Effector memory CD4-positive, alpha-beta T cell (primary cell): Measurements from ENCODE around the gene TLX2.
"Not testable (repeated sequence)": the region's sequence is repeated elsewhere in the genome, so short reads cannot be mapped to it uniquely, and the experiment has no call there.

Experiments used
- DNase-seq, 3 donors: peaks; one replicate each; pipeline ENCODE4 v3.0.0-alpha.2; 2020
- H3K27ac ChIP-seq: 2 replicates; pipeline ENCODE4 v1.7.0; 2013; ENCODE audit warnings: mild to moderate bottlenecking, low read length, moderate library complexity; ENCODE audit not compliant: insufficient read depth, poor library complexity, severe bottlenecking
- H3K27me3 ChIP-seq: replicated peaks from 2 replicates; pipeline ENCODE4 v1.7.0; 2013; ENCODE audit warnings: mild to moderate bottlenecking, low read length; ENCODE audit not compliant: insufficient read depth, control insufficient read depth, poor library complexity, severe bottlenecking
- H3K36me3 ChIP-seq: 2 replicates; pipeline ENCODE4 v1.7.0; 2013; ENCODE audit warnings: mild to moderate bottlenecking, low read length, moderate library complexity; ENCODE audit not compliant: control insufficient read depth, insufficient read depth
- H3K4me1 ChIP-seq: 2 replicates; pipeline ENCODE4 v1.7.0; 2013; ENCODE audit warnings: low read length, mild to moderate bottlenecking; ENCODE audit not compliant: control insufficient read depth, insufficient read depth, poor library complexity, severe bottlenecking
- H3K4me3 ChIP-seq: 2 replicates; pipeline ENCODE4 v1.7.0; 2013; ENCODE audit warnings: low read length, low read depth, mild to moderate bottlenecking; ENCODE audit not compliant: insufficient read depth, poor library complexity, severe bottlenecking
- H3K9me3 ChIP-seq: 2 replicates; pipeline ENCODE4 v1.7.0; 2013; ENCODE audit warnings: mild to moderate bottlenecking, low read length, moderate library complexity; ENCODE audit not compliant: control insufficient read depth

Gene TLX2

DNA sequence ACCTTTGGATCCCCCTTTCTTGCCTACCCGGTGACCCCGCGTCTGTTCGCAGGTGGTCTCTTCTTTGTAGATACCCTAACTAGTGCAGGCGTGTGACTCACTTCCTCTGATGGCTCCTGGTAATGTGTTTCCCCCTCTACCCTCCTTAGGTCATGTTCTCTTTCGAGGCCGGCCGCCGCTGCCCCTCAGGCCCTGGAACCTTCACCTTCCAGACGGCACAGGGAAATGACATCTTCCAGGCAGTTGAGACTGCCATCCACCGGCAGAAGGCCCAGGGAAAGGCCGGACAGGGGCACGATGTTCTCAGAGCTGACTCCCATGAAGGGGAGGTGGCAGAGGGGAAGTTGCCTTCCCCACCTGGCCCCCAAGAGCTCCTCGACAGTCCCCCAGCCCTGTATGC, 41.9 kb downstream of the TLX2 start:
- peaks cover 19% of the 10 kb centered on the region for H3K4me1 ChIP-seq
- H3K4me3 ChIP-seq, result no peak overlapping the region

GRCh38 chr2:74556831-74557370, 42.7 kb downstream of the TLX2 start:
- no peak for DNase-seq
- H3K4me3 ChIP-seq, result no peak overlapping the region
- peaks cover 9% of the 10 kb centered on the region for H3K36me3 ChIP-seq
- peaks cover 19% of the 10 kb centered on the region for H3K4me1 ChIP-seq
- no peak overlapping the region for H3K27ac ChIP-seq
- H3K9me3 ChIP-seq, result no peaks in the 10 kb centered on the region
- no peaks in the 10 kb centered on the region for H3K27me3 ChIP-seq

More for the DNA sequence above, 41.9 kb downstream of the TLX2 start:
- no peak for DNase-seq
- Histone ChIP-seq H3K9me3 (no peaks in the 10 kb centered on the region), H3K36me3 (peaks cover 9% of the 10 kb centered on the region), H3K27ac (no peak overlapping the region), H3K27me3 (no peaks in the 10 kb centered on the region)

DNA sequence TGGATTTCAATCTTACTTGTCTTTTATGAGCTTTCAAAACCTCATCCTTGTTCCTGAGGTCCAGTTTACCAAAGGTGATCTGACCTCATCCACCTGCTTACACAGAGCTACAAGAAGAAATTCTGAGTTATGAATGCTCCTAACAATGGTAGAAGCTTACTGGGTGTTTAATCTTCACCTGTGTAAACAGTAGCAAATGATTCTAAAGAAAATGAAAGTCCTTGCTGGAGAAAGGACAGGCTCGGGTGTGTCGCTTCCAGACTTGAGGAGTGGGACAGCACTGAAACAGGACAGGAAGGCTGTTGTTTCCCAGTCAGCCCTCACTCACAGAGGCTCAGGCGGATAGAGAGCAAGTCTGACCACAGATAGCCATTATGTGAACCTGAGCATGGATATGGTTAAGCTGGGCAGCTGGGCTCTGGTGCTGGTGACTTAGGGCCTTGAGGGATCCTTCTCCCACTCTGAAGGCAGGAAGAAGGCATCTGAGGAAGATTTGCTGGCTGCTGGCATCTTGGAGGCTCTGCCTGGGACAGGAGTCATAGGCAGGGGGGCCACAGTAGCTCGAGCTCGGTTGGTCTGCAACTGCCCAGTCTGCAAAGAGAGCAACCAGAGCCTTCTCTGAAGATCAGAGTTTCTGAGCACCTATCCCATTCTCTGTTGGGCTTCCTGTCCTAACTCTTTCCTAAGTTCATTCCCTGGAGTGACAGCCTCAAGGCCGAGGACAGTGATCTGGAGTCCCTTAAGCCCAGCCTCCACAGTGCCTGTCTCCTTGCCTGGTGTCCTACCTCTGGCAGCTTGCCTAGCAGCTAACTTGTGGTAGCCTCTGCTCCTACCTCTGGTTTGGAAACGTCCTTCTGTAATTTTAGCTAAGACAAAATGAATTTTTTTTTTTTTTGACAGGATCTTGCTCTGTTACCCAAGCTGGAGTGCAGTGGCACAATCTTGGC, 44.3 kb downstream of the TLX2 start:
- Histone ChIP-seq H3K4me3 (no peak overlapping the region), H3K9me3 (no peaks in the 10 kb centered on the region), H3K27me3 (peaks cover under 1% of the 10 kb centered on the region), H3K36me3 (peaks cover 9% of the 10 kb centered on the region), H3K4me1 (peaks cover 19% of the 10 kb centered on the region), H3K27ac (no peak overlapping the region)
- DNase-seq, result no peak

DNA sequence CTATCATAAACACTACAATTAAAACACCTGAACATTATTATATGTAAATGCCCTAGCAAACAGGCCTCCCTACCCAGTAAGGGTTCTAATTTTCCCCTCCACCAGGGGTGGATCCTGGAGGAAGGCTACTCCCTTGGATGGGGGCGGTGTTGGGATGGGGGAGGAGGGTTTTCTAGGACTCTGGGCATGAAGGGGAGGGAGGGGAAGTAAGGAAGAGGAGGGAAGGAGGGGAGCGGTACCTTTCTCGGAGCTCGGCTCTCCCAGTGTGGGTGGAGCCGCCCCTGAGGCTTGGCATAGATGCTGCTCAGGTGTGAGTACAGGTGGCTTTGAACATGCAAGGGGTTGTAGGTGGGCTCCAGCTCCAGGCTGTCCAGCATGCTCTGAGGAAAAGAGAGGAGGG, 45.7 kb downstream of the TLX2 start:
- no peak for DNase-seq
- no peaks in the 10 kb centered on the region for H3K9me3 ChIP-seq
- H3K36me3 ChIP-seq, result peaks cover 9% of the 10 kb centered on the region
- no peak overlapping the region for H3K4me3 ChIP-seq
- no peak overlapping the region for H3K27ac ChIP-seq
- H3K27me3 ChIP-seq, result peaks cover 3% of the 10 kb centered on the region
- H3K4me1 ChIP-seq, result peaks cover 14% of the 10 kb centered on the region

DNA sequence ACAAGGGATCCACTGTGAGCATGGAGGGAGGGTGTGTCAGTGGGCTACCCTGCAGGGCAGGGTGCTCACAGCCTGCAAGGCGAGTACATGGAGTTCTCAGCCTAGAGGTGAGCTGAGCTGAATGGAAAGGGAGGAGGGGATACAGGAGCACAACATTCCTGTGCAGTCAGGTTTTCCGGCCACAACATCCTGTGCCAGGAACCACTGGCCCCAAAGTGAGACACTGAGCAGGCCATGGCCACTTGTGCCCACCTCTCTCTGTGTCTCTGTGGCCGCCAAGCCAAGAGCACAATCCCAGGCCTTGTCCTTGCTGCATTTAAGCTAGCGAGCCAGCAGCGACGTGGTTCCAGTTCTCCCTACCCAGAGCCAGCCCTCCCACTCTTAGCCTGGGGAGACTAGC, 46.3 kb downstream of the TLX2 start:
- no peak overlapping the region for H3K27ac ChIP-seq

DNA sequence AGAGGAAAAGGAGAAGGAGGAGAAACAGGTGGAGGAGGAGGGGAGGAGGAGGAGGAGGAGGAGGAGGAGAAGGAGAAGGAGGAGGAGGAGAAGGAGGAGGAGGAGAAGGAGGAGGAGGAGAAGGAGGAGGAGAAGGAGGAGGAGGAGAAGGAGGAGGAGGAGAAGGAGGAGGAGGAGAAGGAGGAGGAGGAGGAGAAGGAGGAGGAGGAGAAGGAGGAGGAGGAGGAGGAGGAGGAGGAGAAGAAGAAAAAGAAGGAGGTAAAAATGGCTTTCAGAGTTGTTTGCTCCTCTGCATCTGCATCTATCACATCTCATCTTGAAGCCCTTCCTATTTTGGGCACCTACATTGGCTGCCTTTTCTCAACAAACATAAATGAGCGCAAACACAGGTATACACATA, 46.8 kb downstream of the TLX2 start:
- DNase-seq, H3K36me3 ChIP-seq, H3K4me1 ChIP-seq, H3K27ac ChIP-seq, H3K27me3 ChIP-seq, H3K4me3 ChIP-seq, H3K9me3 ChIP-seq: not testable (repeated sequence)

More for the DNA sequence above, 46.3 kb downstream of the TLX2 start:
- Histone ChIP-seq H3K36me3 (peaks cover 9% of the 10 kb centered on the region), H3K4me3 (no peak overlapping the region), H3K27me3 (peaks cover 3% of the 10 kb centered on the region), H3K4me1 (peaks cover 7% of the 10 kb centered on the region), H3K9me3 (no peaks in the 10 kb centered on the region)
- no peak for DNase-seq

DNA sequence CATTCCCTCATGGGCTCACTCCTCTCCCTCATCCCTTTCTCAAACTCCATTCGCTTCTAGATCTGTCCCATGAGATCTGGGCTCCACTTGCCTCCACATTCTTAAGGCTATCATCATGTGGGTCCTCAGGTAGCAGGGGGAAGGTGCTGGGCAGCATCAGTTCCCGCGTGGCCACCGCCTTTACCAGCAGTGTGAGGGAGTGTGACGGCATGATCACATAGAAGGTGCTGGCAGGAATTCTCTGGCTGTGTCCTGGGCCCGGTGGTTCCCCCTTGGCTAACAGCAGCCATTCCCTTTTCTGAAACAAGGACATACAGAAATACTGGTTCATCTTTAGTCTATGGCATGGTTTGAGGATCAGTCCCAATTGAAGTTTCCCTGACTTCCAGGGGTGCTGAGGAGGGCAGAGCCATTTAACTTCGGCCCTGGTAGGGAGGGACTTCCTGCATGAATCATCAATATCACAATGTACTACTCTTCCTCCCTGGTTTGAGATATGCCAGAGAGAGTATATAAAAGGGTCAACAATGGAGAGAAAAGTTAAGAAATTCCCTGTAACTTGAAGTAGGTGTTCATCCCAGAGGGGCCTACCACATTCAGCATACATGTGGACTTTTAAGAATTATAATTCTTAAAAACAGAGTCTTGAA, 48.0 kb downstream of the TLX2 start:
- DNase-seq, result no peak
- Histone ChIP-seq H3K27me3 (peaks cover 3% of the 10 kb centered on the region), H3K36me3 (no peaks in the 10 kb centered on the region), H3K27ac (no peak overlapping the region), H3K9me3 (no peaks in the 10 kb centered on the region), H3K4me3 (no peak overlapping the region), H3K4me1 (no peaks in the 10 kb centered on the region)

DNA sequence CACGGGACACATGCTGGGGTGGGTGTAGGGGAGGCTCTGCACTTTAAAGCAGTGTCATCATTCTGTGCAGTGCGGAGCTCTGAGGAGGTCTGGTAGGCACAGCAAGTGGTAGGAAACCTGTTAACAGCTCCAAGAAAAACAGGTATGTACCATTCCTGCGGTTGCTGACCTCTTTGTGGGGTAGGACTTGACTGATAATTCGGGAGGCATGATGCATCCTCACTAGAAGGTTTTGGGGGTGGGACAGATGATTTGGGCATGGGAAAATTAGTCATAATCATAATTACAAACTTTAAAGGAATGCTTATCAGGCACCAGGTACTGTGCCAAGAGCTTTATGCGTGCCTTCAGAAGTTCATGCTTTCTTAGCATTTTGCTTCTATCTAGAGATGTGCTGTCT, 50.0 kb downstream of the TLX2 start:
- Histone ChIP-seq H3K4me1 (no peaks in the 10 kb centered on the region), H3K27ac (no peak overlapping the region), H3K36me3 (no peaks in the 10 kb centered on the region), H3K9me3 (no peaks in the 10 kb centered on the region), H3K4me3 (no peak overlapping the region), H3K27me3 (peaks cover 3% of the 10 kb centered on the region)
- no peak for DNase-seq

DNA sequence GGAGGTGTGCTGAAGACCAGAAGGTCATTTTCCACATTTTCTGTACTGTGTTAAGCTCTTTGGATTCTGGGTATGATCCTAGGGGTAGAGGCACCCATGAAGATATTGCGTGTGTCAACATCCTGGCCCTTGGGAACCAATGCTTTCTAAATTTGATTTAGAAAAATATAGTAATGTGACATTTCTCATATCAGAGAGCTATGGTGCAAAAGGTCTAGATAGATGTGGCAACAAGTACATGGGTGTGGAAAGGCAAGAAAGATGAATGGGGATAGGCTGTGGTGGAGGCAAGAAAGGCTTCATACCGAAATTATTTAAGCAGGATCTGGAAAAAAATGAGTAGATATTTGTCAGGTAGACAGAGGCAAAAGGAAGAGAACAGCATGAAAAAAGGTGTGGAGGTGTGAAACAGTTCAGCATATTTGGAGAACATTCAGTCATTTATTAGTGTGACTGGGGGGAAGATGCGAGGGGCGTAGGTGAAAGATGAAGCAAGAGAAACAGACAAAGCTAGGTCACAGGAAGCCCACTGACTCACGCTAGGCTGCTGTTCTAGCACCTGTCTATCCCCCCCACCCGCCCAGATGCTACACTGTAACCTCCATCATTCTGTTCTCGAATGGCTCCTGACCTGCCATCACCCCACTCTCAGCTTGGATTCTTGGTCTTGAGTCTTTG, 52.0 kb downstream of the TLX2 start:
- H3K27me3 ChIP-seq, result peaks cover 3% of the 10 kb centered on the region
- no peak overlapping the region for H3K4me3 ChIP-seq
- H3K27ac ChIP-seq, result no peak overlapping the region
- H3K4me1 ChIP-seq, result no peaks in the 10 kb centered on the region
- DNase-seq, result no peak
- H3K36me3 ChIP-seq, result no peaks in the 10 kb centered on the region
- H3K9me3 ChIP-seq, result no peaks in the 10 kb centered on the region
